OCI-LY7 (cell line): ENCODE data around the gene DMKN. TPM values are rescaled to one million over a fixed set of nuclear protein-coding genes. Genes with fewer than 3 reads are reported as not detected.

Source experiments
- Bru-seq: library from RNA; stranded (reverse); fragments of 400-500 nt; gene quantifications from one replicate; lab custom pipeline; 2021; lab: Mats Ljungman, UMichigan
- BruChase-seq, 2 experiments: library from RNA; stranded (reverse); fragments of 400-500 nt; gene quantifications; one replicate each; lab custom pipeline; 2021; lab: Mats Ljungman, UMichigan
- BruUV-seq: library from RNA; stranded (reverse); fragments of 400-500 nt; replicated peaks from 2 replicates; lab custom pipeline; 2021; lab: Mats Ljungman, UMichigan
- CTCF ChIA-PET: fragments of 300-600 bp; sonication (Branson Sonifier 250); formaldehyde crosslinking; loops from one replicate; lab custom pipeline; 2022; ENCODE audit warnings: antibody characterized with exemption; ENCODE audit not compliant: unreplicated experiment; lab: Charles Lee
- POLR2A ChIA-PET: fragments of 300-600 bp; sonication (Branson Sonifier 250); formaldehyde crosslinking; loops from one replicate; lab custom pipeline; 2022; ENCODE audit warnings: antibody characterized with exemption; lab: Charles Lee
- DNase-seq: peaks from one replicate; pipeline ENCODE4 v3.0.0-alpha.2; 2015; ENCODE audit warnings: low spot score
- H2AFZ ChIP-seq: fragments of 200-600 bp; sonication (generic), shearing (Covaris generic); 2 replicates; pipeline ENCODE4 v1.6.1; 2014; ENCODE audit warnings: mild to moderate bottlenecking, antibody characterized with exemption, low read length, moderate library complexity
- H3K27ac ChIP-seq: fragments of 200-600 bp; sonication (generic); 2 replicates; pipeline ENCODE4 v1.5.1; 2014; ENCODE audit warnings: mixed run types, low read depth, mild to moderate bottlenecking, moderate library complexity, low read length, inconsistent platforms; ENCODE audit not compliant: poor library complexity, severe bottlenecking
- H3K36me3 ChIP-seq: fragments of 200-600 bp; sonication (generic); 2 replicates; pipeline ENCODE4 v1.6.1; 2014; ENCODE audit warnings: mild to moderate bottlenecking, antibody characterized with exemption, low read length, moderate library complexity, mixed read lengths; ENCODE audit not compliant: insufficient read depth
- H3K4me1 ChIP-seq: fragments of 200-600 bp; sonication (generic); 2 replicates; pipeline ENCODE4 v1.5.1; 2014; ENCODE audit warnings: mild to moderate bottlenecking, low read length; ENCODE audit not compliant: insufficient read depth, poor library complexity, severe bottlenecking
- H3K4me2 ChIP-seq: fragments of 200-600 bp; sonication (generic); 2 replicates; pipeline ENCODE4 v1.6.1; 2014; ENCODE audit warnings: mild to moderate bottlenecking, low read length
- H3K4me3 ChIP-seq: fragments of 200-600 bp; sonication (generic); 2 replicates; pipeline ENCODE4 v1.5.1; 2014; ENCODE audit warnings: mild to moderate bottlenecking, low read depth, low read length; ENCODE audit not compliant: poor library complexity, severe bottlenecking
- H3K79me2 ChIP-seq: fragments of 200-600 bp; sonication (generic); 2 replicates; pipeline ENCODE4 v1.6.1; 2016; ENCODE audit warnings: low read depth, mild to moderate bottlenecking, low read length, moderate library complexity, mixed read lengths; ENCODE audit not compliant: insufficient read depth
- H3K9me2 ChIP-seq: fragments of 200-600 bp; sonication (generic); 2 replicates; pipeline ENCODE4 v1.6.1; 2016; ENCODE audit warnings: mild to moderate bottlenecking, low read length, mixed read lengths; ENCODE audit not compliant: insufficient read depth
- H3K9me3 ChIP-seq: fragments of 200-600 bp; sonication (generic); 2 replicates; pipeline ENCODE4 v1.6.1; 2014; ENCODE audit warnings: mild to moderate bottlenecking, mixed run types, low read length, mixed read lengths
- H4K20me1 ChIP-seq: fragments of 200-600 bp; sonication (generic); 2 replicates; pipeline ENCODE4 v1.6.1; 2014; ENCODE audit warnings: mild to moderate bottlenecking, antibody characterized with exemption, low read length, moderate library complexity, mixed read lengths; ENCODE audit not compliant: insufficient read depth
- EZH2phosphoT487 ChIP-seq: fragments of 200-600 bp; sonication (generic); IDR thresholded peaks from 2 replicates; pipeline ENCODE4 v1.6.1; 2018; ENCODE audit warnings: low read depth, borderline replicate concordance, mild to moderate bottlenecking, mixed run types, antibody characterized with exemption, low read length, moderate library complexity, mixed read lengths
- intact Hi-C: fragments of 100-400 bp; cut with micrococcal nuclease; formaldehyde crosslinking; loops from one replicate; pipeline ENCODE4 v1.10.0; 2022; ENCODE audit not compliant: unreplicated experiment
- long read RNA-seq: library from polyadenylated mRNA; stranded (forward); transcript quantifications from one replicate; pipeline ENCODE4 v2.0.0, GENCODE V29; 2022
- total RNA-seq, 2 experiments: library from RNA; depleted of rRNA in 1 of 2; stranded (reverse); fragments of >200 nt in 1 of 2; shearing (Covaris generic) in 1 of 2; gene quantifications; 2 replicates each; pipeline ENCODE4 v1.2.3, GENCODE V29; 2014 to 2022
- TF ChIP-seq, protein P1 (sequence below): fragments of 200-600 bp; sonication (generic); conservative IDR thresholded peaks from 2 replicates; pipeline ENCODE4 v1.5.1; 2014; ENCODE audit warnings: mild to moderate bottlenecking, antibody characterized with exemption, low read length, moderate library complexity, mixed read lengths

Gene DMKN, protein sequence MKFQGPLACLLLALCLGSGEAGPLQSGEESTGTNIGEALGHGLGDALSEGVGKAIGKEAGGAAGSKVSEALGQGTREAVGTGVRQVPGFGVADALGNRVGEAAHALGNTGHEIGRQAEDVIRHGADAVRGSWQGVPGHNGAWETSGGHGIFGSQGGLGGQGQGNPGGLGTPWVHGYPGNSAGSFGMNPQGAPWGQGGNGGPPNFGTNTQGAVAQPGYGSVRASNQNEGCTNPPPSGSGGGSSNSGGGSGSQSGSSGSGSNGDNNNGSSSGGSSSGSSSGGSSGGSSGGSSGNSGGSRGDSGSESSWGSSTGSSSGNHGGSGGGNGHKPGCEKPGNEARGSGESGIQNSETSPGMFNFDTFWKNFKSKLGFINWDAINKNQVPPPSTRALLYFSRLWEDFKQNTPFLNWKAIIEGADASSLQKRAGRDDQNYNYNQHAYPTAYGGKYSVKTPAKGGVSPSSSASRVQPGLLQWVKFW
- total RNA-seq (2014; rRNA removed; shearing (Covaris generic)) (not detected in 2 replicates), total RNA-seq (2022) (not detected in 2 replicates), Bru-seq, nascent RNA (percentile 14 among the genes with signal in this experiment), BruChase-seq, experiment 1, labeled RNA remaining after a 6-hour chase (percentile 7 among the genes with signal in this experiment), BruChase-seq, experiment 2, labeled RNA remaining after a 2-hour chase (percentile 13 among the genes with signal in this experiment)
- long read RNA-seq: 0 reads

- DNase-seq: no peak
- H3K36me3 ChIP-seq: no peaks in the 10 kb centered on the region
- no peak within 1 kb of the TSS for H3K4me3 ChIP-seq
- no peak within 1 kb of the TSS for H3K4me2 ChIP-seq
- CTCF ChIA-PET: no interaction called here
- H3K9me3 ChIP-seq: no peaks in the 10 kb centered on the region
- H4K20me1 ChIP-seq: no peaks in the 10 kb centered on the region
- TF ChIP-seq, protein P1, sequence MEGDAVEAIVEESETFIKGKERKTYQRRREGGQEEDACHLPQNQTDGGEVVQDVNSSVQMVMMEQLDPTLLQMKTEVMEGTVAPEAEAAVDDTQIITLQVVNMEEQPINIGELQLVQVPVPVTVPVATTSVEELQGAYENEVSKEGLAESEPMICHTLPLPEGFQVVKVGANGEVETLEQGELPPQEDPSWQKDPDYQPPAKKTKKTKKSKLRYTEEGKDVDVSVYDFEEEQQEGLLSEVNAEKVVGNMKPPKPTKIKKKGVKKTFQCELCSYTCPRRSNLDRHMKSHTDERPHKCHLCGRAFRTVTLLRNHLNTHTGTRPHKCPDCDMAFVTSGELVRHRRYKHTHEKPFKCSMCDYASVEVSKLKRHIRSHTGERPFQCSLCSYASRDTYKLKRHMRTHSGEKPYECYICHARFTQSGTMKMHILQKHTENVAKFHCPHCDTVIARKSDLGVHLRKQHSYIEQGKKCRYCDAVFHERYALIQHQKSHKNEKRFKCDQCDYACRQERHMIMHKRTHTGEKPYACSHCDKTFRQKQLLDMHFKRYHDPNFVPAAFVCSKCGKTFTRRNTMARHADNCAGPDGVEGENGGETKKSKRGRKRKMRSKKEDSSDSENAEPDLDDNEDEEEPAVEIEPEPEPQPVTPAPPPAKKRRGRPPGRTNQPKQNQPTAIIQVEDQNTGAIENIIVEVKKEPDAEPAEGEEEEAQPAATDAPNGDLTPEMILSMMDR: peak; percentile 34; the same call in 1 of the 2 replicates
- TF ChIP-seq EZH2phosphoT487: no peak
- POLR2A ChIA-PET: no interaction called here
- H3K27ac ChIP-seq: no peak within 1 kb of the TSS
- H3K9me2 ChIP-seq: no peaks in the 10 kb centered on the region
- no peak within 1 kb of the TSS for H2AFZ ChIP-seq
- no peaks in the 10 kb centered on the region for H3K79me2 ChIP-seq
- intact Hi-C loops: no loop called here
- no peaks in the 10 kb centered on the region for H3K4me1 ChIP-seq
- BruUV-seq: no TSS peak
Measured at GRCh38 chr19:35513628-35514281, at the start of gene DMKN. TSS of gene DMKN (minus strand) at chr19:35513649. CDS start at chr19:35513475, 174 bp downstream.

- Histone ChIP-seq H3K27ac (no peak overlapping the region), H3K4me3 (no peak overlapping the region), H3K36me3 (no peaks in the 10 kb centered on the region), H3K79me2 (no peaks in the 10 kb centered on the region), H3K4me1 (peaks cover 18% of the 10 kb centered on the region), H3K9me3 (no peaks in the 10 kb centered on the region), H4K20me1 (no peaks in the 10 kb centered on the region), H3K4me2 (no peak overlapping the region), H3K9me2 (no peaks in the 10 kb centered on the region), H2AFZ (no peak overlapping the region)
- no peak for DNase-seq
- TF ChIP-seq, protein P1: no peak
- TF ChIP-seq EZH2phosphoT487: no peak
- POLR2A ChIA-PET: no interaction called here
- CTCF ChIA-PET: interaction anchor here (0.6 kb wide), 1 partner anchor 101 kb away, joined by 3 read pairs; no protein-coding TSS in a partner anchor
- intact Hi-C loops: no loop called here
- BruUV-seq: no TSS peak
Measured at GRCh38 chr19:35562776-35563175, 49.3 kb upstream of the DMKN start.
